ENCODE data around the gene FRMD4A.
"Not testable (repeated sequence)": the region's sequence is repeated elsewhere in the genome, so short reads cannot be mapped to it uniquely, and the experiment has no call there.

FRMD4A gene

GRCh38 chr10:13936826-13937225, 393.9 kb downstream of the FRMD4A start:
- no peak for DNase-seq

- DNase-seq: no peak
Measured at GRCh38 chr10:13930120-13930519, 400.6 kb downstream of the FRMD4A start.

- peak in 1 of 2 experiments; percentile 6 for DNase-seq
Measured at GRCh38 chr10:13928451-13928850, 402.3 kb downstream of the FRMD4A start.

GRCh38 chr10:13925971-13926780, 404.5 kb downstream of the FRMD4A start:
- no peak for DNase-seq

GRCh38 chr10:13924040-13924725, 406.5 kb downstream of the FRMD4A start:
- DNase-seq: no peak

- DNase-seq: no peak
Measured at GRCh38 chr10:13922586-13922985, 408.1 kb downstream of the FRMD4A start.

GRCh38 chr10:13921941-13922340, 408.8 kb downstream of the FRMD4A start:
- DNase-seq: no peak

- not testable (repeated sequence) for DNase-seq
Measured at GRCh38 chr10:13921131-13921530, 409.6 kb downstream of the FRMD4A start.

- DNase-seq: no peak
Measured at GRCh38 chr10:13920465-13920864, 410.3 kb downstream of the FRMD4A start.

GRCh38 chr10:13920031-13920430, 410.7 kb downstream of the FRMD4A start:
- no peak for DNase-seq

GRCh38 chr10:13917791-13918190, 412.9 kb downstream of the FRMD4A start:
- DNase-seq: no peak

- no peak for DNase-seq
Measured at GRCh38 chr10:13916384-13916947, 414.3 kb downstream of the FRMD4A start.

GRCh38 chr10:13915710-13916109, 415.0 kb downstream of the FRMD4A start:
- DNase-seq: no peak

GRCh38 chr10:13913897-13914296, 416.8 kb downstream of the FRMD4A start:
- DNase-seq: no peak

GRCh38 chr10:13911821-13912520, 418.8 kb downstream of the FRMD4A start:
- no peak for DNase-seq

GRCh38 chr10:13909516-13910258, 421.0 kb downstream of the FRMD4A start:
- no peak for DNase-seq

GRCh38 chr10:13908475-13908874, 422.2 kb downstream of the FRMD4A start:
- DNase-seq: no peak

GRCh38 chr10:13907570-13907969, 423.2 kb downstream of the FRMD4A start:
- no peak for DNase-seq

- no peak for DNase-seq
Measured at GRCh38 chr10:13905281-13905680, 425.4 kb downstream of the FRMD4A start.

- DNase-seq: no peak
Measured at GRCh38 chr10:13904064-13904463, 426.7 kb downstream of the FRMD4A start.

GRCh38 chr10:13902868-13903587, 427.7 kb downstream of the FRMD4A start:
- DNase-seq: no peak

- no peak for DNase-seq
Measured at GRCh38 chr10:13899941-13900340, 430.8 kb downstream of the FRMD4A start.

Data from NCI-H446 (cell line).